HG02763 (cell line): ENCODE measurements around the gene PAOX.

Source experiments
- ATAC-seq: cut with Tn5 transposase; IDR thresholded peaks from one replicate; pipeline ENCODE4 v1.9.1; 2021; ENCODE audit warnings: mild to moderate bottlenecking, moderate library complexity; ENCODE audit not compliant: unreplicated experiment

Gene PAOX

DNA sequence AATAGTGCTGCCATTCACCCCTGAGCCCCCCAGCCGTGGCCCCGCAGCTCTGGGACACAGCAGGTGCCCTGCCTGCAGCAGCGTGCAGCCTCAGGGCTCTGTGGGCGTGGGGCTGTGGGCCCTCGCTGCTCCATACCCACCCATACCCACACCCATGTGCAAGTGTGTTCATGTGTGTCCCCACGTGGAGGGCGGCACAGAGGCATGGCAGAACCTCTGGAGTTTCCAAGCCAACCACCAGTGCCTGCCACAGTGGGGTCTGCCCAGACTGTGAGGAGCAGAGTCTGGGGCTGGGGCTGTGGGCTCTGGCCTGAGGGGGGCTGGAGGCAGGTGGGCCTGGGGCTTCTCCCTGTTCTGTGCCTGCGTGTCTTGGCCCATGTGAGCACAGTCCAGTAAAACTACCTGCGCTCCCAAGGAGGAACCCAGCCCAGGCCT is 29.5 kb upstream of the PAOX start:
- no peak for ATAC-seq

DNA sequence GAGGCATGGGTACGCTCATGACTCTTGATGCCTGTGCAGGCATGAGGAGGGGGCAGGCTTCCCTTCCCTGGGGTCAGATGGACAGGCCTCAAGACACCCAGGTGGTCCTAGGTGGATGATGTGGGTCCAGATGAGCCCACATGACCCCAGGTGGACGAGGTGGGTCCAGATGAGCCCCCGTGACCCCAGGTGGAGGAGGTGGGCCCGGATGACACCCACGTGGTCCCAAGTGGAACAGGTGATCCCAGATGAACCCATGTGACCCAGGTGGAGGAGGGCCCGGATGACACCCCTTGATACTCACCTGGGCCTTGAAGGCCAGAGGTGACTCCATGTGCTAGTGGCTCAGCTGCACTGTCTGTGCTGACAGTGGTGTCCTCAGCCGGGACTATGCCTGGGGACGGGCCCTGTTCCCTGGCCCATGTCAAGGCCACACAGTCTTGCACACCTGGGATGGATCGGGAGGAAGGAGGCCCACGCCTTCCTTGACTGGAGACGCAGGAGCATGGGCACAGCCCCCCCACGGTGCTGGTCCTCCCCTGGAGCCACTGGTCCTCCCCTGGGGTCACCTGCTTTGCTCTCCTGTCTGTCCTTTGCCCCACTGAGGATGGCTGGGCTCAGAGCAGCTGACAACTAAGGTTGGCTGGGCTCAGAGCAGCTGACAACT is 28.6 kb upstream of the PAOX start:
- no peak for ATAC-seq

GRCh38 chr10:133350950-133351329 is 28.1 kb upstream of the PAOX start:
- no peak for ATAC-seq

GRCh38 chr10:133351408-133352318 is 27.4 kb upstream of the PAOX start:
- ATAC-seq: no peak

DNA sequence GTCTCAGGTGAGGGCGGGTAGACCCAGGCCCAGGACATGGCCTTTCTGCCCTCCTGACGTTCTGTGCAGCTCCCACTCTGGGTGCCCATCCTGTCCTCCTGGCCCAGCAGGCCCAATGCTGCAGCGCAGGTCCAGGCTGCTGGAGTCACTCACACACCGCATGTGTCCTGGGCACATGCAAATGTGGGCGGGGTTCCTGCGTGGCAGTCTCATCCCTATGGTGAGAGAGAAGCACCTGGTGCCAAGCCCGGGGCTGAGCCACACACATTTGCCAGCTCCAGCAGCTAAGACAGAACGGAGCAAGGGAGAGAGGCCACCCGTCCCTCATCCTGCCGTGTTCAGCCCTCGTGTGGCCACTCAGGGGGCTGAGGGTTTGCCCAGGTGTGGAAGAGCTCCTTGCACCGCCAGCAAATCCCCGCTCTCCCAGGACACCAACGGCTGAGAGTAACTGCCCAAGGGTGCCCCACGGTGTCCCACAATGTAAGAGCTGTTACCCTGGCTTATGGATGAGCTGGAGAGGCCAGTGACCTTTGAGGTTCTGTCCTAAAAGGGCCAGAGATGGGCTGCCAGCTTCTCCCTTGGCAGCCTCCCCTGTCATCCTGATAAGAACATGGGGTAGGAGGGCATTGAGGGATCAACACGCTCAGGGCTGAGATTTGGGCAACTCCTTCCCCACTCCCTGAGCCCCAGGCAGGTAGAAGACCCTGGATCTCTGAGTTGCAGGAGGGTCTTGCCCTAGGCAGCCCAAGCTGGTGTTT is 25.7 kb upstream of the PAOX start:
- no peak for ATAC-seq

- ATAC-seq: no peak
Measured at GRCh38 chr10:133353988-133354605, 25.0 kb upstream of the PAOX start.

DNA sequence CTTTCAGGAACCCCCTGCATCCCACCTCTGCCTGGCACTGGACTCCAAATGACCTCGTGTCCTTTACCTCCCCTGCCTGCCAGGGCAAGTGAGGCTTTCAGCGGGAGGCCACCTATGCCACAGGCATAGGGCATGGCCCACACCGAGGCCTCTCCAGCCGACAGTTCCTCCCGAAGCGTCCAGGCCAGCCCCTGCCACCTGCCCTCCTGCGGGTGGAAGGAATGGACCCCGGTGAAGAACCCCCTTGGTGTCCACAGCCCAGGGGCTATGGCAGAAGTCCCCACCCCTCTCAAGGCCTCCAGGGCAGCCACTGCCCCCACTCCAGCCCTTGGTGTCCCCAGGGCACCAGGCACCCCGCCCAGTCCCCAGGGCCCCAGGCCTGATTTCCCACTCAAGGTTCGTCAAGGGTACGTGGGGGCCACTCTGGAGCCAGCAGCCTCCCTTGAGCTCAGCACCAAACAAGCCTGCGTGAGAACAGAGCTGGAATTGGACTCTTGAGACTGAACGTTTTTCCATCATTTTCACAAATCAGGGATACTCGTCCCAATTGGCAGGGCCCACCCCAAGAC is 24.3 kb upstream of the PAOX start:
- no peak for ATAC-seq

- ATAC-seq: no peak
Measured at GRCh38 chr10:133355266-133355665, 23.8 kb upstream of the PAOX start.

GRCh38 chr10:133355991-133356390 is 23.1 kb upstream of the PAOX start:
- ATAC-seq: no peak

DNA sequence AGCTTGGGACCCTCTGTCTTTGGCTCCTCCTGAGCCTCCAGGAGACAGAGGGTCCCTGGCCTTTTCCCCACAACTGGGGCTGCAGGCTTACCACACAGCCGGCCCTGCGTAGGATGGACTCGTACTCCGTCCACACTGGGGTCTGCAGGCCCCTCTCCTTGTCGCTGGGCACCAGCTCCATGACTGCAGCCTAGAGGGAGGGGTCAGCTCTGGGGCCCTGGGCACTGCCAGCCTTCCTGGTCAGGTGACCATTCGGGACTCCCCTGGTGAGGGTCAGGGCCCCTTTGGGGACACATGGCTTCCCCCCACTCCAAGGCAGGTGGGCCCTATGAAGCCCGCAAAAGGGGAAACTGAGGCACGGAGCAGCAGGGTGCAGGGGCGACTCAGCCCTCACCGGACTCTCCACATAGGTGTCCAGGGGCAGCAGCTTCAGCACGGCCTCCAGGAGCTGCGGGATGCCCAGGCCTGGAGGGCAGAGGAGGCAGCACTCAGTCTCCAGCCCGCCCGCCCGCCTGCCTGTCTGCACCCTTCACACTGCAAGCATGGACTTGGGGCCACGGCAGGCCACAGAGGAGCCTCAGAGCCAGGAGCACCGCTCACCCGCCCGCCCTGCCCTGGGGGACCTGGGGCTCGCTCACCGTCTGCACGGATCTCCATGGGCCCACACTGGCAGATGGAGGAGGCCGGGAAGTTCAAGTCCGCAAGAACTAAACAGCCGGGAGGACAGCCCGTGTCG is 22.3 kb upstream of the PAOX start:
- no peak for ATAC-seq

GRCh38 chr10:133357285-133358161 is 21.5 kb upstream of the PAOX start, which contains the start of gene FUOM:
FUOM (minus strand) TSS chr10:133358019; CDS start chr10:133358007, 12 bp downstream.
- ATAC-seq: peak; percentile 52

DNA sequence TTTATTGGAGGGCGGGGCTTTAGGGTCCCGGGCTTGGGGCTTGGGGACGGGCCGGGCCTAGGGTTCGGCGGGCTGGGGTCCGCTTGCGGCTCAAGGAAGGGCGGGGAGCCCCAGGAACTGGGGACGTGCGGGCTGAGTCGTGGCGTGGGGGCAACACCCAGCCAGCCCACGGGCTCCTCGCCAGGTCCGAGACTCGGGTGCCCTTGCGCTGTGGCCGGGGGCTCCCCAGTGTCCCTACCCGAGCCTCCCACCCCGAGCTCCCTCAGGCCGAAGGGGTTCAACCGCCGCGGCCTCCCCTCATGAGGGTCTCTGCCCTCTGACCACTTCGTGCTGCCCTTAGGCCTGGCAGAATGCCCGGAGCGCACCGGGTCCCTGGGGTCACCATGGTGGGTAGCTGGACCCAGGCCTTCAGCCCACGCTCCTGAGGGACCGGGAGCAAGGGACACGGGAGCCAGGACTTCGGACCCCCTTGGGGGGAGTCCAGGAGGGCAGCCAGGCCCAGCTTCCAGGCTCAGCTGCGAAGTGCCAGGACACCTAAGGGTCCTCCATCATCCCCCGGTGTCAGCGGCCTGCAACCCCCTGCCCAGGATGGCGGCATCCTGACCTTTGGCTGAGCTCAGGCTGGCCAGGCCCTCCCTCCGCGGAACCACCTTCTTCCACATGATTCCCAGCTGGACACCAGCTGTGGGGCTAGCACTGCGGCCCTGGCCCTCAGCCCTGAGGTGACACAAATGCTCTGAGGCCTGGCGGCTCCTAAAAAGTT is 20.7 kb upstream of the PAOX start:
- no peak for ATAC-seq

- no peak for ATAC-seq
Measured at GRCh38 chr10:133358925-133359310, 20.1 kb upstream of the PAOX start.

DNA sequence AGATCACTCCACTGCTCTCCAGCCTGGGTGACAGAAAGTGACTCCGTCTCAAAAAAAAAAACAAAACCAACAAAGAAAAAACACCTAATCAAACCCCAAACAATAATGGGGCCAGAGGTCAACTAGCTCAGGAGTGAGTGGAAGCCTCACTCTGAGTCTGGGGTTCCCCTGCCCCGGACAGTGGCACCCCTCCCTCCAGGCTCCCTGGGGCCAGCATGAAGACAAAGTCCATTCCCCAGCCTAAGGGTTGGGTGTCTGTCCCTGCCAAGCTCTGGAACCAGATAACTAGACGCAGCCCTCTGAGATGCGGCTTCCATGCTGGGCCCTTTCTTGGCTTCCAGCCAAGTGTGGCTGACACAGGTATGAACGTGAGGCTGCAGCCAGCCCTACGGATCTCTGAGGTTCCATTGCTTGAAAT is 19.5 kb upstream of the PAOX start:
- ATAC-seq: no peak

DNA sequence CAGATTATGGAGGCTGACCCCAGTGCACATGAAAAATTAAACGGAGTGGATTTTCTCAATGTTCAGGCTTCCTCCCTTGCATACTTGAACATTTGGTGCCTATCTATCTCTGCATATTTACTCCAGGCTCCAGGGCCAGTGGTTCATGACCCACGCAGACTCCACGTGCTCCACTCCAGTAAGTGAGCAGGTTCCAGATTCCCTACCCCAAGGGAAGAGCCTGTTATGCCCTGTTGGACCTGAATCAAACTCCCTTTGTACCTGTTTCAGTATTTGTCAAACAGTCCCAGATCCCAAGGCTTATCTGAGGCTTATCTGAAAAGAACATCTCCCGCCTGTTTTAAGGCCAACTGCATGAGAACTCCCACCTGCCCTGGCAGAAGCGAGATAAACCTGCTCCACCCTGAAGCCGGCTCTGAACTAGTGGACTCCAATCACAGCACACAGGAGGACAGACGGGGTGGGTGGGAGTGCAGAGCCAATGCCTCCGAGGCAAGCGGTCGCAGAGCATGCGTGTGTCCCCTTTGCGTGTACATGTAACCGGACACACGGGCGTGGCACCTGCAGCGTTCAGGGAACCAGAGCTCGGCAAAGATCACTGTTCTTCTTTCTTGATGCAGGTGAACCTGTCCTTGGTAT is 19.0 kb upstream of the PAOX start:
- ATAC-seq: no peak

- no peak for ATAC-seq
Measured at GRCh38 chr10:133361227-133361626, 17.8 kb upstream of the PAOX start.

- ATAC-seq: no peak
Measured at GRCh38 chr10:133361773-133362441, 17.2 kb upstream of the PAOX start.
